SK-N-SH treated with all-trans-retinoic acid at 6 μM for 48 hours (cell line): ENCODE measurements around the gene TUG1.

Experiments used
- ATAC-seq: fragments of 200-7000 bp; cut with Tn5 transposase; 3 replicates; pipeline ENCODE4 v1.9.1; 2020; ENCODE audit warnings: mild to moderate bottlenecking, moderate library complexity
- ARNTL ChIP-seq: fragments of 450-650 bp; formaldehyde crosslinking; IDR thresholded peaks from 2 replicates; pipeline ENCODE4 v1.5.0; 2020; ENCODE audit warnings: low read depth, mild to moderate bottlenecking, moderate library complexity, borderline replicate concordance
- BACH2 ChIP-seq: fragments of 250-450 bp; sonication (Bioruptor Pico); IDR thresholded peaks from 2 replicates; pipeline ENCODE4 v1.9.0; 2021; ENCODE audit warnings: mild to moderate bottlenecking, borderline replicate concordance
- CREB5 ChIP-seq: fragments of 250-450 bp; sonication (Bioruptor Pico); IDR thresholded peaks from 2 replicates; pipeline ENCODE4 v1.5.1; 2020; ENCODE audit warnings: low read depth, mild to moderate bottlenecking, moderate library complexity
- CSDC2 ChIP-seq: fragments of 250-450 bp; sonication (Bioruptor Pico); IDR thresholded peaks from 2 replicates; pipeline ENCODE4 v1.5.0; 2020; ENCODE audit warnings: mild to moderate bottlenecking, moderate library complexity
- ESRRG ChIP-seq: fragments of 250-450 bp; sonication (Bioruptor Pico); IDR thresholded peaks from 2 replicates; pipeline ENCODE4 v1.6.1; 2021; ENCODE audit warnings: mild to moderate bottlenecking
- GLIS3 ChIP-seq: fragments of 250-450 bp; sonication (Bioruptor Pico); IDR thresholded peaks from 2 replicates; pipeline ENCODE4 v1.5.0; 2020; ENCODE audit warnings: mild to moderate bottlenecking, moderate library complexity
- ISL1 ChIP-seq: fragments of 250-450 bp; sonication (Bioruptor Pico); IDR thresholded peaks from 2 replicates; pipeline ENCODE4 v2.1.2; 2022; ENCODE audit warnings: mild to moderate bottlenecking, moderate library complexity
- OSR1 ChIP-seq: fragments of 250-450 bp; sonication (Bioruptor Pico); IDR thresholded peaks from 2 replicates; pipeline ENCODE4 v1.8.0; 2022; ENCODE audit warnings: moderate library complexity, mild to moderate bottlenecking, inconsistent platforms
- POU6F1 ChIP-seq: fragments of 250-450 bp; sonication (Bioruptor Pico); IDR thresholded peaks from 2 replicates; pipeline ENCODE4 v1.8.0; 2021; ENCODE audit warnings: low read depth, mild to moderate bottlenecking, moderate library complexity, borderline replicate concordance
- PPARA ChIP-seq: fragments of 250-450 bp; sonication (Bioruptor Pico); IDR thresholded peaks from 2 replicates; pipeline ENCODE4 v1.5.0; 2020; ENCODE audit warnings: mild to moderate bottlenecking, borderline replicate concordance
- RARB ChIP-seq: fragments of 250-450 bp; sonication (Bioruptor Pico); IDR thresholded peaks from 2 replicates; pipeline ENCODE4 v1.8.0; 2021; ENCODE audit warnings: mild to moderate bottlenecking, moderate library complexity
- SNAI2 ChIP-seq: fragments of 250-450 bp; sonication (Bioruptor Pico); IDR thresholded peaks from 2 replicates; pipeline ENCODE4 v1.5.0; 2020; ENCODE audit warnings: mild to moderate bottlenecking, moderate library complexity
- TCF4 ChIP-seq: fragments of 250-450 bp; sonication (Bioruptor Pico); IDR thresholded peaks from 2 replicates; pipeline ENCODE4 v1.8.0; 2021; ENCODE audit warnings: mild to moderate bottlenecking, moderate library complexity, borderline replicate concordance
- TOX ChIP-seq: fragments of 250-450 bp; sonication (Bioruptor Pico); IDR thresholded peaks from 2 replicates; pipeline ENCODE4 v1.8.0; 2021; ENCODE audit warnings: mild to moderate bottlenecking, moderate library complexity, borderline replicate concordance
- TSHZ2 ChIP-seq: fragments of 250-450 bp; sonication (Bioruptor Pico); IDR thresholded peaks from 2 replicates; pipeline ENCODE4 v1.5.0; 2020; ENCODE audit warnings: mild to moderate bottlenecking, moderate library complexity
- ZC3H10 ChIP-seq: fragments of 250-450 bp; sonication (Bioruptor Pico); IDR thresholded peaks from 2 replicates; pipeline ENCODE4 v1.5.1; 2021; ENCODE audit warnings: mild to moderate bottlenecking, moderate library complexity
- ZFP3 ChIP-seq: fragments of 250-450 bp; sonication (Bioruptor Pico); IDR thresholded peaks from 2 replicates; pipeline ENCODE4 v1.5.0; 2020; ENCODE audit warnings: mild to moderate bottlenecking, moderate library complexity
- ZFP30 ChIP-seq: fragments of 450-650 bp; formaldehyde crosslinking; IDR thresholded peaks from 2 replicates; pipeline ENCODE4 v1.5.0; 2022; ENCODE audit warnings: mild to moderate bottlenecking, moderate library complexity
- ZNF8 ChIP-seq: fragments of 450-650 bp; formaldehyde crosslinking; IDR thresholded peaks from 2 replicates; pipeline ENCODE4 v1.5.0; 2020; ENCODE audit warnings: mild to moderate bottlenecking, moderate library complexity
- TF ChIP-seq, protein P1 (sequence below): fragments of 250-450 bp; sonication (Bioruptor Pico); IDR thresholded peaks from 2 replicates; pipeline ENCODE4 v1.5.1; 2021; ENCODE audit warnings: mild to moderate bottlenecking, moderate library complexity
- TF ChIP-seq, protein P2 (sequence below): fragments of 250-450 bp; sonication (Bioruptor Pico); IDR thresholded peaks from 2 replicates; pipeline ENCODE4 v1.8.0; 2020; ENCODE audit warnings: mild to moderate bottlenecking, moderate library complexity, borderline replicate concordance

Gene TUG1

GRCh38 chr22:30944986-30945385, 24.1 kb upstream of the TUG1 start:
- no peak for ATAC-seq

DNA sequence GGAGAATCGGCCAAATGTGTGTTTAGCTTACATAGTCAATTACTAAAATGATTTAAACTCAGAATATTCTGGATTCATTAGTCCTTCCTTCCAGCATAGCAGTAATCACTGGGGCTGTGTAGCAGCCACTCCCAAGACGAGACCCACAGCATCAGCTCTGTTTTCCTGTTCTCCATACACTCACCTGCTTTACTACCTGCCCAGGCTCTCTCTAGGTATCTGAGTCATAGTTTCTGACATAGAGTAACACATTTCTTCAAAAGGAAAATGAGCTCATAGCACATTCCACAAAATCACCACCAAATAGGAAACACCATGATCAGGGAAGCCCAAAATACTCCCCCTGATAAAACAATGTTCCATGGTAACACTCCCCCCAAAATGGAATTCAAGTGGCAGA, 23.4 kb upstream of the TUG1 start:
- ATAC-seq: no peak
- no peak for TF ChIP-seq ZFP30 (CRISPR knock-in tag)
- TF ChIP-seq TSHZ2 (CRISPR knock-in tag): no peak
- TF ChIP-seq, protein P1, sequence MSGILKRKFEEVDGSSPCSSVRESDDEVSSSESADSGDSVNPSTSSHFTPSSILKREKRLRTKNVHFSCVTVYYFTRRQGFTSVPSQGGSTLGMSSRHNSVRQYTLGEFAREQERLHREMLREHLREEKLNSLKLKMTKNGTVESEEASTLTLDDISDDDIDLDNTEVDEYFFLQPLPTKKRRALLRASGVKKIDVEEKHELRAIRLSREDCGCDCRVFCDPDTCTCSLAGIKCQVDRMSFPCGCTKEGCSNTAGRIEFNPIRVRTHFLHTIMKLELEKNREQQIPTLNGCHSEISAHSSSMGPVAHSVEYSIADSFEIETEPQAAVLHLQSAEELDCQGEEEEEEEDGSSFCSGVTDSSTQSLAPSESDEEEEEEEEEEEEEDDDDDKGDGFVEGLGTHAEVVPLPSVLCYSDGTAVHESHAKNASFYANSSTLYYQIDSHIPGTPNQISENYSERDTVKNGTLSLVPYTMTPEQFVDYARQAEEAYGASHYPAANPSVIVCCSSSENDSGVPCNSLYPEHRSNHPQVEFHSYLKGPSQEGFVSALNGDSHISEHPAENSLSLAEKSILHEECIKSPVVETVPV (CRISPR knock-in tag): no peak
- TF ChIP-seq ARNTL (CRISPR knock-in tag): no peak
- no peak for TF ChIP-seq TCF4 (CRISPR knock-in tag)

More at GRCh38 chr22:30944986-30945385, 24.1 kb upstream of the TUG1 start:
- TF ChIP-seq ZC3H10 (CRISPR knock-in tag) (no peak), CSDC2 (CRISPR knock-in tag) (no peak), PPARA (no peak), CREB5 (no peak), TCF4 (CRISPR knock-in tag) (no peak), BACH2 (CRISPR knock-in tag) (no peak), ZFP3 (CRISPR knock-in tag) (no peak), POU6F1 (CRISPR knock-in tag) (no peak), RARB (CRISPR knock-in tag) (no peak), ESRRG (no peak), OSR1 (no peak), SNAI2 (CRISPR knock-in tag) (no peak), ZNF8 (CRISPR knock-in tag) (no peak), ISL1 (CRISPR knock-in tag) (no peak), ZFP30 (CRISPR knock-in tag) (no peak), TSHZ2 (CRISPR knock-in tag) (no peak), GLIS3 (CRISPR knock-in tag) (no peak), TOX (no peak)
- TF ChIP-seq, protein P2, sequence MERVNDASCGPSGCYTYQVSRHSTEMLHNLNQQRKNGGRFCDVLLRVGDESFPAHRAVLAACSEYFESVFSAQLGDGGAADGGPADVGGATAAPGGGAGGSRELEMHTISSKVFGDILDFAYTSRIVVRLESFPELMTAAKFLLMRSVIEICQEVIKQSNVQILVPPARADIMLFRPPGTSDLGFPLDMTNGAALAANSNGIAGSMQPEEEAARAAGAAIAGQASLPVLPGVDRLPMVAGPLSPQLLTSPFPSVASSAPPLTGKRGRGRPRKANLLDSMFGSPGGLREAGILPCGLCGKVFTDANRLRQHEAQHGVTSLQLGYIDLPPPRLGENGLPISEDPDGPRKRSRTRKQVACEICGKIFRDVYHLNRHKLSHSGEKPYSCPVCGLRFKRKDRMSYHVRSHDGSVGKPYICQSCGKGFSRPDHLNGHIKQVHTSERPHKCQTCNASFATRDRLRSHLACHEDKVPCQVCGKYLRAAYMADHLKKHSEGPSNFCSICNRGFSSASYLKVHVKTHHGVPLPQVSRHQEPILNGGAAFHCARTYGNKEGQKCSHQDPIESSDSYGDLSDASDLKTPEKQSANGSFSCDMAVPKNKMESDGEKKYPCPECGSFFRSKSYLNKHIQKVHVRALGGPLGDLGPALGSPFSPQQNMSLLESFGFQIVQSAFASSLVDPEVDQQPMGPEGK (CRISPR knock-in tag): no peak
- TF ChIP-seq, all 23 proteins: peak for 0
